Erythroblast (primary cell): ENCODE results near the gene UBE2U.

Source experiments
- GATA1 ChIP-seq: IDR thresholded peaks from 2 replicates; pipeline ENCODE4 v1.6.1; 2011; ENCODE audit warnings: low read depth, mild to moderate bottlenecking, control low read depth, low read length, moderate library complexity
- POLR2A ChIP-seq: IDR thresholded peaks from 2 replicates; pipeline ENCODE4 v1.6.1; 2011; ENCODE audit warnings: mild to moderate bottlenecking, low read length

DNA sequence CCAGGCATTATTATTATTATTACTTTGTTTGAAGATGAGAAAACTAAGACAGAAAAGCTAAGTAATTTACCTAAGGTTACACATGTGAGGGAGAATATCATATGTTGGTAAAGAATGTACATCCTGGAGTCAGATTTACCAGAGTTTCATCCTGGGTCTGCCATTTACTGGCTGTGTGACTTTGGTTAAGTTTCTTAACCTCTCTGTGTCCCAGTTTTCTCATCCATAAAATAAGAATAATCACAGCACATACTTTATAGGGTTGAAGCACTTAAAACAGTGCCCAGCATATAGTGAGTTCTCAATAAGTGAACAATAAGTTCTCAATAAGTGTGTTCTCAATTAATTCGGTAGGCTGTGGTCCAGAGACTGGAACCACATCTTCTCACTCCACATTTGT, 32.5 kb downstream of the UBE2U start:
- TF ChIP-seq POLR2A: no peak
- no peak for TF ChIP-seq GATA1
